Adrenal gland (tissue), 12 donors: ENCODE results near the gene DDX27. TPM values are rescaled to one million over a fixed set of nuclear protein-coding genes. Genes with fewer than 3 reads are reported as not detected.

Experiments
- DNase-seq, 7 donors: peaks; one replicate each; pipeline ENCODE4 v3.0.0-alpha.2; 2019 to 2020
- H3K27ac ChIP-seq, 5 donors: fragments of 200-600 bp; sonication (generic) in 4 of 5; 1 replicate in 3 of 5; 2 replicates in 2 of 5; pipeline versions ENCODE4 v1.5.1 to v1.8.0; 2016 to 2020; ENCODE audit warnings: mild to moderate bottlenecking in 1 of 5
- H3K27me3 ChIP-seq: fragments of 200-600 bp; 2 replicates; pipeline ENCODE4 v1.8.0; 2021
- H3K36me3 ChIP-seq, 2 donors: fragments of 200-600 bp; replicated peaks in 1 of 2; 1 replicate in 1 of 2; 2 replicates in 1 of 2; pipeline versions ENCODE4 v1.5.1 to v1.8.0; 2018 to 2022
- H3K4me1 ChIP-seq, 2 donors: fragments of 200-600 bp; replicated peaks in 1 of 2; 1 replicate in 1 of 2; 2 replicates in 1 of 2; pipeline versions ENCODE4 v1.5.1 to v1.8.0; 2018 to 2021
- H3K4me3 ChIP-seq, 4 donors: fragments of 200-600 bp; sonication (generic) in 3 of 4; one replicate each; pipeline ENCODE4 v1.5.1; 2016 to 2018
- H3K9me3 ChIP-seq, 3 donors: fragments of 200-600 bp; sonication (generic) in 1 of 3; replicated peaks in 1 of 3; 1 replicate in 2 of 3; 2 replicates in 1 of 3; pipeline versions ENCODE4 v1.5.1 to v1.8.0; 2016 to 2021
- POLR2A ChIP-seq, 2 donors: fragments of 450-650 bp; IDR thresholded peaks; one replicate each; pipeline ENCODE4 v1.6.1; 2017; ENCODE audit warnings: antibody characterized with exemption in 2 of 2, mild to moderate bottlenecking in 2 of 2, moderate library complexity in 1 of 2
- WGBS, 4 donors: extraction: QIAGEN DNeasy Blood & Tissue Kit in 2 of 4; methylation state at CpG; one replicate each; pipeline versions ENCODE4 v1.1.5 to v1.1.7; 2013 to 2017; 5-methylcytosine and 5-hydroxymethylcytosine counted together
- intact Hi-C, 2 donors: fragments of 100-400 bp; cut with DNase I; formaldehyde crosslinking; loops; one replicate each; pipeline versions ENCODE4 v1.14.1 to v1.15.0; 2022 to 2023
- polyA plus RNA-seq, 3 donors: library from polyadenylated mRNA; stranded (reverse); fragments of 200-250 nt in 2 of 3; fragments of 350-450 nt in 1 of 3; fragmentation: Illumina TruSeq in 1 of 3; extraction: RNeasy Lipid Tissue Mini Kit (QIAGEN cat#74804) in 1 of 3; gene quantifications; one replicate each; pipeline ENCODE4 v1.2.3, GENCODE V29; 2013 to 2014
- total RNA-seq, 9 donors: library from RNA; depleted of rRNA in 4 of 9; stranded (reverse); fragments of >200 nt in 4 of 9; fragments of 120-200 nt in 1 of 9; fragmentation: NEBNext Ultra II Directional in 1 of 9; extraction: Animal tissue kit (Norgen Biotek cat#: 25700) in 1 of 9; gene quantifications; one replicate each; pipeline versions ENCODE4 v1.1.0 to v1.2.4, GENCODE V29; 2013 to 2023
- TF ChIP-seq, protein P1 (sequence below), 6 experiments: fragments of 450-650 bp in 4 of 6; fragments of 200-600 bp in 2 of 6; sonication (generic) in 1 of 6; IDR thresholded peaks; 1 replicate in 5 of 6; 2 replicates in 1 of 6; pipeline versions ENCODE4 v1.5.1 to v1.8.0; 2016 to 2021; ENCODE audit warnings: antibody characterized with exemption in 6 of 6, mild to moderate bottlenecking in 2 of 6, moderate library complexity in 1 of 6
- donor health status: healthy with polysubstance abuse.
- donor health status: Bipolar disorder and iron deficiency.
- donor health status: DM: yes; HTN: yes; CAD: no.
- donor health status: DM: no; HTN: no; CAD: no.
- donor health status: DM: no; HTN: no; CAD: no.
- donor health status: DM: yes; HTN: yes; CAD: no.

DDX27 gene
- total and polyA plus RNA-seq, 12 donors, result 18.7 to 42.3 (median 23.2) TPM

DNA sequence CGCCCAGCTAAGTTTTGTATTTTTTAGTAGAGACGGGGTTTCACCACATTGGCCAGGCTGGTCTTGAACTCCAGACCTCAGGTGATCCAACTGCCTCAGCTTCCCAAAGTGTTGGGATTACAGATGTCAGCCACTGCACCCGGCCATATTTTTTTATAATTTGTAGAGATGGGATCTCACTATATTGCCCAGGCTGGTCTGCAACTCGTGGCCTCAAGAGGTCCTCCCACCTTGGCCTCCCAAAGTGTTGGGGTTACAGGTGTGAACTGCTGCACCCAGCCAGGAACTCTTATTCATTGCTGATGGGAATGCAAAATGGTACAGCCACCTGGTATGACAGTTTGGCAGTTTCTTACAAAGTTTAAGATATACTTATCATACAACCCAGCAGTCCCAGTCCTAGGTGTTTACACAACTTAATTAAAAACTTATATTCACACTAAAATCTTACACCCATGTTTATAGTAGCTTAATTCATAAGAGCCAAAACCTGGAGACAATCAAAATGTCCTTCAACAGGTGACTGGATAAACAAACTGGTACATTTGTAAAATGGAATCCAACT lies 19.4 kb upstream of the DDX27 start:
- TF ChIP-seq, protein P1, sequence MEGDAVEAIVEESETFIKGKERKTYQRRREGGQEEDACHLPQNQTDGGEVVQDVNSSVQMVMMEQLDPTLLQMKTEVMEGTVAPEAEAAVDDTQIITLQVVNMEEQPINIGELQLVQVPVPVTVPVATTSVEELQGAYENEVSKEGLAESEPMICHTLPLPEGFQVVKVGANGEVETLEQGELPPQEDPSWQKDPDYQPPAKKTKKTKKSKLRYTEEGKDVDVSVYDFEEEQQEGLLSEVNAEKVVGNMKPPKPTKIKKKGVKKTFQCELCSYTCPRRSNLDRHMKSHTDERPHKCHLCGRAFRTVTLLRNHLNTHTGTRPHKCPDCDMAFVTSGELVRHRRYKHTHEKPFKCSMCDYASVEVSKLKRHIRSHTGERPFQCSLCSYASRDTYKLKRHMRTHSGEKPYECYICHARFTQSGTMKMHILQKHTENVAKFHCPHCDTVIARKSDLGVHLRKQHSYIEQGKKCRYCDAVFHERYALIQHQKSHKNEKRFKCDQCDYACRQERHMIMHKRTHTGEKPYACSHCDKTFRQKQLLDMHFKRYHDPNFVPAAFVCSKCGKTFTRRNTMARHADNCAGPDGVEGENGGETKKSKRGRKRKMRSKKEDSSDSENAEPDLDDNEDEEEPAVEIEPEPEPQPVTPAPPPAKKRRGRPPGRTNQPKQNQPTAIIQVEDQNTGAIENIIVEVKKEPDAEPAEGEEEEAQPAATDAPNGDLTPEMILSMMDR (IDR thresholded peaks at IDR 0.05), result no peak
- TF ChIP-seq POLR2A (IDR thresholded peaks at IDR 0.05), result no peak
- Histone ChIP-seq H3K27me3 (no peaks in the 10 kb centered on the region), H3K4me1 (no peaks in the 10 kb centered on the region), H3K27ac (no peak overlapping the region), H3K36me3 (no peaks in the 10 kb centered on the region), H3K4me3 (no peak overlapping the region), H3K9me3 (peaks cover 0 to 3% (median 0%) of the 10 kb centered on the region in 3 donors)
- DNase-seq, result peak in 1 of 7 donors; percentile 24
- intact Hi-C loops, result no loop called here
- WGBS, 4 donors, result 85 to 90% (median 88%) methylated on average over 4 of the region's 4 CpGs

DNA sequence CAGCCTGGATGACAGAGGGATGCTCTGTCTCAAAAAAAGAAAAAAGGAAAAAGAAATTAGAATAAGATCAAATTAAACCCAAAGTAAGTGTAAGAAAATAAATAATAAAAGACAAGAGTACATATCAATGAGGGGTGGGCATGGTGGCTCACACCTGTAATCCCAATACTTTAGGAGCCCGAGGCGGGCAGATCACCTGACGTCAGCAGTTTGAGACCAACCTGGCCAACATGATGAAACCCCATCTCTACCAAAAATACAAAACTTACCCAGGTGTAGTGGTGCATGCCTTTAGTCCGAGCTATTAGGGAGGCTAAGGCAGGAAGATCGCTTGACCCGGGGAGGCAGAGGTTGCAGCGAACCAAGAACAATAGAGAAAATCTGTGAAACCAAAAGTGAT lies 16.2 kb upstream of the DDX27 start:
- intact Hi-C loops, result no loop called here
- H3K9me3 ChIP-seq, result peaks cover 0 to 3% (median 0%) of the 10 kb centered on the region in 3 donors
- H3K27ac ChIP-seq, result no peak overlapping the region
- H3K4me1 ChIP-seq, result no peaks in the 10 kb centered on the region
- H3K4me3 ChIP-seq, result no peak overlapping the region
- no peaks in the 10 kb centered on the region for H3K27me3 ChIP-seq
- DNase-seq, result no peak
- WGBS, 4 donors, result 88 to 96% (median 92%) methylated on average over 7 of the region's 7 CpGs
- TF ChIP-seq POLR2A (IDR thresholded peaks at IDR 0.05), result no peak
- TF ChIP-seq, protein P1 (IDR thresholded peaks at IDR 0.05), result no peak
- H3K36me3 ChIP-seq, result no peaks in the 10 kb centered on the region

DNA sequence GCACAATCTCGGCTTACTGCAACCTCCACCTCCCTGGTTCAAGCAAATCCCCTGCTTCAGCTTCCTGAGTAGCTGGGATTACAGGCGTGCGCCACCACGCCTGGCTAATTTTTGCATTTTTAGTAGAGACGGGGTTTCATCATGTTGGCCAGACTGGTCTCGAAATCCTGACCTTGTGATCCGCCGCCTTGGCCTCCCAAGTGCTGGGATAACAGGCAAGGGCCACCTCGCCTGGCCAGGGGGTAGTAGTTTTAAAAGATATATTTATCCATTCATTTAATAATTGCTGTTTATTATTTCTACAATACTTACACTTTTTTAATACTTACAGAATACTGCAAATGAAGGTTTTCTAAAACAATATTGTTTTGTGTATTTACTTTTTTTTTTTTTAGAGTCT lies 15.5 kb upstream of the DDX27 start:
- no peaks in the 10 kb centered on the region for H3K36me3 ChIP-seq
- H3K4me3 ChIP-seq, result no peak overlapping the region
- H3K4me1 ChIP-seq, result no peaks in the 10 kb centered on the region
- peaks cover 0 to 3% (median 0%) of the 10 kb centered on the region in 3 donors for H3K9me3 ChIP-seq
- intact Hi-C loops, result no loop called here
- no peaks in the 10 kb centered on the region for H3K27me3 ChIP-seq
- no peak overlapping the region for H3K27ac ChIP-seq
- no peak for TF ChIP-seq POLR2A (IDR thresholded peaks at IDR 0.05)
- TF ChIP-seq, protein P1 (IDR thresholded peaks at IDR 0.05), result no peak
- 71 to 85% (median 75%) methylated on average over 9 of the region's 9 CpGs for WGBS, 4 donors
- DNase-seq, result peak in 1 of 7 donors; percentile 3

DNA sequence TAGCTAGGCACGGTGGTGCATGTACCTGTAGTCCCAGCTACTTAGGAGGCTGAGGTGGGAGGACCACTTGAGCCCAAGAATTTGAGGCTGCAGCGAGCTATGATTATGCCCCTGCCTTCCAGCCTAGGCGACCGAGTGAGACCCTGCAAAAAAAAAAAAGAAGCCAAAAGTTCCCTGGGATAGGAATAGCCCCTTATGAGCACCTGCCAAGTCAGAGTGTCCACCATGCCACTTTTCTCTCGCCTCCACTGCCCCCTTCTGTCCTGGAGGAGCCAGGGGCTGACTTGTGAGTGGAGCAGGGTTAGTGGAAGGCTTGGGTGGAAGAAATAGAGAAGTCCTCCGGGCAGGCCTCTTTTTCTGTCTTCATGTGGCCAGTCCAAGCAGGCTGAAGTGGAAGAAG lies 12.1 kb upstream of the DDX27 start:
- Histone ChIP-seq H3K9me3 (peaks cover 0 to 5% (median 0%) of the 10 kb centered on the region in 3 donors), H3K36me3 (no peaks in the 10 kb centered on the region), H3K4me1 (no peaks in the 10 kb centered on the region), H3K27me3 (no peaks in the 10 kb centered on the region), H3K27ac (no peak overlapping the region), H3K4me3 (no peak overlapping the region)
- WGBS, 4 donors, result 88 to 94% (median 90%) methylated on average over 6 of the region's 6 CpGs
- TF ChIP-seq POLR2A (IDR thresholded peaks at IDR 0.05), result no peak
- TF ChIP-seq, protein P1 (IDR thresholded peaks at IDR 0.05), result peak in 1 of 6 experiments; percentile 4
- intact Hi-C loops, result no loop called here
- DNase-seq, result no peak
